ENCODE measurements around the gene GRIN2C.

The GRIN2C gene

DNA sequence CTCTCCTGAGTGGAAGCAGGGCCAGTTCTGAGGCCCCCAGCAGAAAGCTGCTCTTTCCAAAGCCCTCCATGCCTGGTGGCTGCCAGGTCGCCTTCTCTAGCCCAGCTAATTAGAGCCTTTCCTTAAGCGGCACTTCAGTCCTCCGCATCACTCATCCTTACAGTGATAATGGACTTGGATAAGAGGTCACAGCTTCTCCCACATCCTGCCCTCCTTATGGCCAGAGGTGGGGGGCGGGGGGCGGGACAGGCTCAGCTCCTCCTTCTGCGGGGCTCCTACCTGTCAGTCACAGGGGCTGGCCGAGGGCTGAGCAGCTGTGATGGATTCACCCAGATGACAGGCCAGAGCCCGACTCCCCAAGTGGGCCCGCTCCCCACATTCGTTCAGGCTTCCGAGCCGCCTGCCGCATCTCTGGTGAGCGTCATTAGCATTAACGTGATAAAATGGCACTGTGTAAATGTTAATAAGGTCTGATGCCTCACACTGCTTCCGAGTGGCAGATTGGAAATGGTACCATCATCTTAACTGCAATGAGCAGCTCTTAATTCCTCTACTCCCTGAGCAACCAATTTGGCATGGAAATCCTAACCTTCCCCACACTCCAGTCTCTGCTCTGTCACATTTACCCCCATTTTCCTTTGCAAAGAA lies 41.3 kb downstream of the GRIN2C start:
- no peak for DNase-seq

DNA sequence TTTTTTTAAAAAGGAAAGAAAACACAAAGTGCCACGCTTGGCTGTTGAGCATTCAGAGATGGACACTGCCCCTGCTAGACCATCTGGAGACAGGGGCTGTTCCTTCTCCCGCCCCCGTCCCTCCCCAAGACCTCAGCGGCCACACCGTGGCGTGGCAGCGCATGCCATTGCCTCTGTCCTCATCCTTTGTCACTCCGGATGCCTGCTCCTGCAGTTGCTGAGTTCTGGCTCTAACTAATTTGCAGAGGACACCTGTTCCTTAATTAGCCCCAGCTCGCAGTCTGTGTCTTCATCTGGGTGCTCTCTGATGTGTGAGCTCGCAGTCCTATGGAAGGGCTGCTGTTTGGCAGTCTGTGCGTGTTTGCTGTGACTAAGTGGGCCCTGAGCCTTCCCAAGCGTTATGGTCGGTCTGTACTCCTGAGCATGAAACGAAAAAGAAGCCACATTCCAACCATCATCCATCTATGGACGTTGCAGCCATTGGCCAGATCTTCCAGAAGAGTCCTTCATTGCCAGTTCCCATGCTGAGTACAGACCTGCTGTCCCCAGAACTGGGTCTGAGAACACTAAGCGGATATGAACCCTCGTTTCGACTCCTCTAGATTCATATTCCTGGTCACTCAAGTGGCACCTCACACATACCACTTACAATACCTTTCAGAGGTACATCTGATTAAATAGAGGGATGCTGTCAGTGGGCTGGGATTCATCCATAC lies 42.6 kb downstream of the GRIN2C start:
- DNase-seq = no peak

DNA sequence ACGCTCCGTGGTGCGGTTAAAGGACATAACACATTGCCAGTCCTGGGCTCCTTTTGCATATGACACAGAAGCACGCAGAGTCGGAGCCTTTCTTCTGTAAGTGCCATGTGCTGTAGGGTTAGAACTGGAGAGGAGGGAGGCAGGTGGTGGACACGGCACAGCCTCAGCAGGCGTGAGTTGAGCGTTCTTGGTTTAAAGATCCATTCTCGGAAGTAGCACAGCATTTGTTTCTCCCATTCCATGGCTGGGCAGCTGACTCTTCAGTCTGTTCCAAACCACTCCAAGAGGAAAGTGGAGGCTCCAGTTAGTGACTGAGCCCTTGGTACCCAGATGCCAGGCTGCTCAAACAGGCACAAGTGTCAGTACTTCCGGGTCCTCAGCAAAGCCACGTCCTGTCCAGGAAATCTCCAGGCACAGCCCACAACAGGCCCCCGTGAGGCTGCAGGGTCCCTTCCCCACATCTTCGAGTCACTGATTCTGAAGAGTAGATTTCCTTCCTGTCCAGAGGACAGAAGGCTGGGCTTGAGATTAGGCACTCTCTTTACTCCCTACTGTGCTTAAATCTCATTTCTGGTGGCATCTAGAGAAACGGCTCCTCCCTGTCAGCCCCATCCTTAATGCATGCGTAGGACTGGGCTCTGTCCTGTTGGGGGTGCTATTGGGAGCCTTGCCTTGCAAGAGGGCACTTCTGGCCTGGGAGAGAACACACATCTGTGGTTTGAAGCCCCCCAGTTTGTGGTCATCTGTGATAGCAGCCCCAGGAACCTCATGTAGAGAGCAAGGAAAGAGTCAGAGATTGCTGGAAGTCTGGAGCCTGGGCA lies 43.9 kb downstream of the GRIN2C start:
- no peak for DNase-seq

DNA sequence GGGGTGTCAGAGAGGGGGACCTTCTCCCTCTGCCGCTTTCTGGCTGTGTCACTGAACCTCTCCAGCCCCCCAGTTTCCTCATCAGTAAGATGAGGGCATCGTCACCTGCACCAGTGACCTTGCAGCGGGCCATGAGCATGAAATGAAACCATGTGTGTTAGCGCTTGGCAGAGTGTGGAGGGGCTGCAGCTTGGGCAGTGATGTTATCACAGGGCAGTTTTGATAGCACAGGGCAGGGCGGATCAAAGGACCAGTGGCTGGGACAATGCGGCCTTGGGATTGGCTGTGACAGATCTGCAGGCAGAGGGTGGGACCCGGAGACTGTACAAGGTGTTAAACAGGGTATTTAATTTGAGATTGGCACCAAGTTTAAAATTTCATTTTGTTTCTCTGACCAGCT lies 44.6 kb downstream of the GRIN2C start:
- no peak for DNase-seq

DNA sequence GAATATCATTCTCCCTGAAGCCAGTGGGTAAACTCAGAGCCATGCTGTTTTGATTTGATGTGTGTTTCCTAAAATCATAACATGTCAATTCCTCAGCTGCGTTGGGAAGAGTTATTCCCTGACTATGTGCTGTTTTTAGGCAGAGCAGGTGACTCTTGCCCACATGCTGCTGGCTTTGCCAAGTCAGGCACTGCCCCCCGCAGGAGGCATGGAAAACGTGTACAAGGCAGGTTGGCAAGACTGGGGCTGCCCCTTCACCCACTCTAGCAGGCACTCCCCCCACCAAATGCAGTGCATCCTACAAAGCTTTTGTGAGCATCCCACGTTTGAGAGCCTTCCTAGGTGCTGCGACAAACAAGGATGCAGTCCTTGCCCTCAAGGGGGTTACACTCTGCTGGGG lies 45.2 kb downstream of the GRIN2C start:
- DNase-seq = no peak

DNA sequence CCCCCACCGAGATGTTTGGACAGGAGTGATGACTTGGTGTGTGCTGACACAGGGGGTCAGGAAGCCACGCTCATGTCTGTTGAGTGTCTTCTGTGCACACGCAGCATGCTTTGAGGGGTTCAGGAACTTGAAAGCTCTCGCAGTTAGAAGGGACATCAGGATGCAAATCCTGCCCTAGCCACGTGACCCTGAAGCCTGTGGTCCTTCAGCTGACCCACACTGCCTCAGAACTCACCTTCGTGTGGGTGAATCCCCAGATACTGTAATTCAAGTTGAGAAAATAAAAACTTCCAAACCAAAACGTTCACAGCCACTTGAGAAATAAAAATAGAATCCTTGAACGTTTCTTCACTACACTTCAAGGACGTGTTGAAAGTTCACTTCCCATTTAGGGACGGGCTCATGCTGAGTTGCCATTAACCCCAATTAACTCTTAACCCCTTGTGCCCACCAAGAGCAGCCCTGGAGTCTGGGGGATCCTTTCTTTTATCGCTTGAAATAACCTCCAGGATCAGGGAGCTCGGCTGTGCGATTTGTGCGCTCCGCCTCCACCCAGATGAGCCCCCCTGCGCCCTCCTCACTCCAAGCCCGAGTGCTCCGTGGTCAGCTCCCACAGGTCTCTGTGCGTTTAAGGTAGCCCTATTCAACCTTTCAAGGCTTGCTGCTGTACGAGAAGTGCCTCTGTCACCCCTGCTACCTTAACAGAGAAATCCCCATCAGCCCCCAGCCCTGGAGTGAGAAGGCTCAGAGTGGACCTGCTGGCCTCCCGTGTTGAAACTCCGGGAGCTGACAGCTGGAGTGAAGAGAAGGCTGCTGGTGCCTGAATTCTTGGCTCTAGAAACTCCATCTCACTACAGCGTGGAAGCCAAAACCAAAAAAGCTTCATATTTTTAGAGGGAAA lies 47.3 kb downstream of the GRIN2C start:
- DNase-seq = no peak

DNA sequence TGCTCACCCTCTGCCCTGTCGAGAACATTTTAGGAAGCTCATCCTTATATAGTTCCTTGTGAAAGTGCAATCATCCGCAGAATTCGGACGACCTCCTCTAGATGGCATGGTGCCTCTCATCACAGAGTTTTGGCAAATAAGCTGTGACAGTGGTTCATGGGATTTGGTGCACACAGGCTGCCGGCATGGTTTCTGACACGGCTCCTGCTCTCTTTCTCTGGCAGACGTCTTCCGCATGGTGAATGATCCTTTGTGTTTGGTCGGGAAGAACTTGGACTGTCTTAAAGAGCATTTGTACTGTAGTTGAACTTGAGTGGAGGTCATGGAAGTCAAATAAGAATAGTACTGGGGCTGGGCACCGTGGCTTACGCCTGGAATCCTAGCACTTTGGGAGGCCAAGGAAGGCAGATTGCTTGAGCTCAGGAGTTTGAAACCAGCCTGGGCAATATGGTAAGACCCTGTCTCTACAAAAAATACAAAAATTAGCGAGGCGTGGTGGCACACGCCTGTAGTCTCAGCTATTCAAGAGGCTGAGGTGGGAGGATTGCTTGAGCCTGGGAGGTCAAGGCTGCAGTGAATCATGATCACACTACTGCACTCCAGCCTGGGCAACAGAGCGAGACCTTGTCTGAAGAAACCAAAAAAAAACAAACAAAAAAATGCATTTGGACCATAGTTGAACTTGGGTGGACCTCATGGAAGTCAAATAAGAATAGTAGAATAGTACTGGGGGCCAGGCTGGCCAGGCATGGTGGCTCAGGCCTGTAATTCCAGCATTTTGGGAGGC lies 48.8 kb downstream of the GRIN2C start:
- DNase-seq = no peak

DNA sequence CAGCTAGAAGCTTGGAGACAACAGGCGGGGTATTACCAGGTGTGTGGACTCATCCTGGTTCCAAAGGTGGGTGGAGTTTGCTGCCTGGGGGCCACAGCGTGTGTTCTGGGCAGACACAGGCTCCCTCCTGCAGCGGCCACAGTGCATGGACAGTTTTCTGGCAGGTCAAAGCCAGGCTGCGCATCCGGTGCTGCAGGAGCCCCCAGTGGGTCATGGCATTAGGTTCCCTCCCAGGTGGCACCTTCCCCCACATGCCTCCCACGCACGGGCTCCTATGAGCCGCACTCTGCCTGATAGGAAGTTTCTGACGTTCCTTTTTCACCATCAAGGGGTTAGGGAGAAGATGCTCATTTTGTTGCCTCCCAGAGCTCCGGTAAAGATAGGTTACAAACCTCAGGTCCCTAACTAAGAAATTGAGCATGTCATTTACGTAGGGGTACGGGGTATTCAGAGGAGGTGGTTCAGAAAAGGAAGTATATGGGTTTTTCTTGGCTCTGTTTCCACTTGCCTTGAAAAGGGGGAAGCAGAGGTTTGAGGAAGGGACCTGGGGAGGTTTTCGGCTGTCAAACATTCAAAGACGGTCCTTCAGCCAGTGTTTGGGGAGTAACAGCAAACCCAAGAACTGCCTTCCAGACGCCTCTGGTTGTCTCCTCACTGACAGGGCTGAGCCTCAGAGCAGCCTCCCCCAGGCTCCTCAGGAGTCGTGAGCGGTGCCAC lies 50.8 kb downstream of the GRIN2C start:
- no peak for DNase-seq

DNA sequence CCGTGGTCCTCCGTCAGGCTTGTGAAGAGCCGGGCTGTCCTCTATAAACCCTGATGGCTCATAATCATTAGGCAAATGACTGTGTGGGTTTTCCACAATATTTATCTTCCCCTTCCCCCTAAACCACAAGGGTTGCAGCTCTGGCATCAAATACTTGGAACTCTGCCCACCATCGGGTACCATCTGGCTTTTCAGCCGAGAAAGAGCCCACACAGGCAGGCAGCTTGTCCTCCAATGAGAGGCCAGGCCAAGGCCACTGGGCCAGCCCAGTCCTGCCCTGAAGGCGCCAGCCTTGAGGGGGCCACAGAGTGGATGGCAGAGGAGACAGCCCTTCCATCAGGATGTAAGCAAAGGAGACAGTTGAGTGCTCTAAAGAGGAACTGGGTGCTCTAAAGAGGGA lies 51.8 kb downstream of the GRIN2C start:
- peak; percentile 93 for DNase-seq

DNA sequence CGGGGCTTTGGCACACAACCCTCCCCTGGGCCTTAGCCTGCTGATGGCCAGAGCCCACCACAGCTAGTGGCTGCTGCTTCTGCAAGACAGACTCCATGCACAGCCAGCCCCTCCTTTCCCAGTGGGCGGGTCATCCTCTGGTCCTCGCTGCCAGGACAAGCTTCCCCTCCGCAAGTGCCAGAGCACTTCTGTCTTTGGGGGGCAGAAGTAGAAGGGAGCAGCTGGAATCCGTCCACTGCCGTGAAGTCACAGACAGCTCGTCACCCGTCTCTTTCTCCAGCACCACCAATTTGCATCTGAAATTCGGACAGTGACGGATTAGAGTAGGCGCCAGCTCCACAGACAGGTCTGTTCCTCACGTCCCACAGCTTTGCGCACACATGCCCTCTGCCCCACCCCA lies 52.2 kb downstream of the GRIN2C start:
- no peak for DNase-seq

DNA sequence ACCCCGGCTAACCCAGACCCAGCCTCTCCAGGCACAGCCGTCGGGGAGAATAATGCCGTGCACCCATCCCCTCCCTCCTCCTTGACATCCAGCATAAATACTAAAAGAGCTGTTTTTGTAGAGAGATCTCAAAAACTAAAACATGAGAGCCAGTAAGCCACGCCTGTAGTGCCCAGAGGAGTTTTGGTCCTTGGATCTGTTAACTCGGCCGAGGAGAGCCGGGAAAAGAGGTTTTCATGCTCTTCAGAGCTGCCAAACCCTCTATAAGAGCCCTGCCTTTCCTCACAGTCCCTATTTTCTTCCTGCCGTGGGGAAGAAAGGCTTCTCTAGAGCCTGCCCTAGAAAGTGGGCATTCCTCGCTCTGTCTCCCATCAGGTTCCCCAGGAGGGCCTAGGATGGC lies 53.4 kb downstream of the GRIN2C start:
- DNase-seq = no peak

DNA sequence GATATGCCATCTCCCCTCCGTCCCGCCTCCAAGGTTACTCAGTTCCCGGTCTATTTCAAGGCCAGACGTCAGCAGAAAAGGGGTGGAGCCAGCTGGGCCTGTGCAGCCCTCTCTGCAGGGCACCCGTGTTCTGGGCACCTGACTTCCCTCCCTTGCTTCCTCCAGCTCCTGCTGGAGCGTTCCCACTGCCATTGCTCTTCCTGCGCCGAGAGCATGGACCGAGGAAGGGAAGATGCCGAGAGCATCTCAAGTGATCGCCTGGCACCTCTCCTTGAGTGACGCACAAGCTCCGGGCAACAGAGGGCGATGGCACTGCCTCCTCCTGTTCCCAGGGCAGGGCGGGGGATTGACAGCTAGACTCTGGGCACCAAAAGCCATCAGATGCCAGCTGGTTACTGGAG lies 54.1 kb downstream of the GRIN2C start:
- DNase-seq = no peak

DNA sequence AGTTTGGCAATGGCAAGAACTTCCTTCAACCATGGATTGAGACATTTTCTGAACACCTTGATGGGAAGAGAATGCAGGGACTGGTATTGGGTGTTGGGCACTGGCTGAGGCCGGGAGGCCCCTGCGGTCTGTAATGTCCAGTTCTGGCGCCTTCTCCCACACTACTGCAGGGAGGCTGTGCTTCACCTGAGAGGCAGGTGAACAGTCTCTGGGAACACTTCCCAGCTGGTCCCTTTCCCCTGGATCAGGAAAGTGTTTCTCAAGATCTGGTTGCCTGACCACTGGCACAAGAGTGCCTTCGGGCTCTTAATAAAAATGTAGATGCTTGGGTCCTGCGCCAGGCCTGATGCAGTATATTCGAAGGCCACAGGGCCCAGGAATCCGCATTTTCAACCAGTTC lies 55.0 kb downstream of the GRIN2C start:
- no peak for DNase-seq

DNA sequence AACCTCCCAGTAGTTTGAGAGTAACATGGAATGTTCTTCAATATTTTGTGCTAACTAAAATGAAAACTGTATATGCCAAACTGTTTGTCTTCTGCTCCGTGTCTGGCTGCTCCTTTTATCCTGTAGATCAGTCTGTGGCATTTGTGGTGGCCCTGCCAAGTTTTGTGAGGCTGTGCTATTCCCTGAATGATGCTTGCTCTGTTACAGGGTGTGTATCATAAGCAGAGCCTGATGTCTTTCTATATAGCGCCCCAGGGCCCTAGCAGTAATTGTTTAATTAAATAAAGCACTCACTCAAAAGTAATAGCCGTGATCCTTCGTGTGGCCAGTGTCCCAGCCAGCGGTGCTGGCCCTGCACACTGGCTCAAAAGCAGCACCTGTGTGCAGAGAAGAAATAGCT lies 55.7 kb downstream of the GRIN2C start:
- no peak for DNase-seq

DNA sequence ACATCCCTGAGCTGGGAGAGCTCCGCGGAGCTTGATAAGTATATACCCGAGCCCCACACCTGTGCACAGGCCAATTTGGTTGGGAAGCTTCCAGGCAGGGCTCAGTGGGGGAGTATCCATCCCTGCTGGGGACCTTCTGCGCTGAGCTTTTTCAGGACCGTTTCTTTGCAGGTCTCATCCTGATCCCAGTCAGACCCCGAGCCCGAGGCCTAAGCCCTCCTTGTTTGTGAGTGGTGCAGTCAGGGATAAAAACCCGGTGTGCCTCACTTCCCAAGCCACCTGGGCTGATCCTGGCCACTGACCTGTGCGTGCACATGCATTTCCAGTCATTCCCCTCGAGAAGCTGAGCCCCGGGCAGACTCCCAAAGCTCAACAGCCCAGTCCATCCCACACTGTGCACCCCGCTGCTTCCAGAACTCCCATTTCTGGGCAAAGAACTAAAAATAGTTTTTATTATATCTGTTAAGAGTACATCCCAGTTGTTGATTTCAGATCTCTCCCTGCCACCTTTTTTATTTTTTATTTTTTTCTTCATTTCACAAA lies 56.2 kb downstream of the GRIN2C start:
- no peak for DNase-seq

DNA sequence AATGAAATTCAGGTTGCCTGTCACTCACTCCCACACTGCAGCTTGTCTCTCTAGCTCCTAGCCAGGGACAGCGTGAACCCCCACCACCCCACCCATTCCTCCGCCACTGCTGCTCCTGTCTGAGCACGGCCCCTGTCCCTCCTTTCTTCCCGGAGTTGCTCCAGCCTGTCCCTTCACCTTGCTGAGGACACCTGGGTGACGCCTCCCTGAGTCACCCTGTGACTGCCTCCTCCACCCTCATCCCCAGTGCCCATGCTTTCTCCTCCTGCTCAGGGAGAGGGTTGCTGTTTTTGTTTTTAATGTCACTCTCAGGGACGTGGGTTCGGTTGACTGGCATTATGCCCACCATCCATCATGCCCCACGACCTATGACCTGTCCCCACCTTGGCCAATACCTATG lies 57.8 kb downstream of the GRIN2C start:
- DNase-seq = no peak

DNA sequence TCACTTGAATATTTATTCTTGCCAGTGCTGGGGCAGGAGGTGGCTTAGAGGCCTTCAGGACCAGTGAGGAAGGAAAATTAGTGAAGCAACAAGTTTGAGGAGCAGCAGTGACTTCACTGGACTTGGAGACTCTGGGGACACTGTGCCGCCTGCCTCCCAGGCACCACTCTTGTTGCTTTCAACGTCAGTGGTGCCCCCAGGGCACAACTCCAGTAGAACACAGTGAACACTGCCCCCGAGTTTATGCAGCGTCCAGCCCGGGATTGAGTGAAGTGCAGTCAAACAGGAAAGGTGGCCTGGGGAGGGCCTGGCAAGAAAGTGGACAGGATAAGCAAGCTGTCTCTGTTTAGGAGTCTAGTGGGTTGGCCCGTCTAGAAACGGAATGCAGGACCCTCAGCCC lies 59.2 kb downstream of the GRIN2C start:
- no peak for DNase-seq

DNA sequence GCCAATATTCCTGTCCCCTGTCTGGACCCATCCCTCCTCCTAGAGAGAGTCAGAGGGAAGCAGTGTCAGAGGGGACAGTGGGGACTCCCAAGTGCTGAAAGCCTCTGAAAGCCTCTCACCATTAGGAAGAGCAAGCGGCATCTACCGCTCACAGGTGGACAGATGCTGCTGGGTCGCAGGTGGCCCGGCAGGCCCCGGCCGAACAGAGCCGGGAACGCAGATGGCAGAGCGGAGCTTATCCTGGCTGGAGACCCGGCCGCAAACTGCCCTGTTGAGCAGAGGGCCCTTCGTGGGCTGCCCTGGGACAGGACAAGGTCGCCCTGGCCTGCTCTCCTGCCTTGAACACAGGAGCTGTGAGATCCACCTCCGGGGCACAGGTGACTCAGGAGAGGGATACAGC lies 60.6 kb downstream of the GRIN2C start:
- DNase-seq = no peak

DNA sequence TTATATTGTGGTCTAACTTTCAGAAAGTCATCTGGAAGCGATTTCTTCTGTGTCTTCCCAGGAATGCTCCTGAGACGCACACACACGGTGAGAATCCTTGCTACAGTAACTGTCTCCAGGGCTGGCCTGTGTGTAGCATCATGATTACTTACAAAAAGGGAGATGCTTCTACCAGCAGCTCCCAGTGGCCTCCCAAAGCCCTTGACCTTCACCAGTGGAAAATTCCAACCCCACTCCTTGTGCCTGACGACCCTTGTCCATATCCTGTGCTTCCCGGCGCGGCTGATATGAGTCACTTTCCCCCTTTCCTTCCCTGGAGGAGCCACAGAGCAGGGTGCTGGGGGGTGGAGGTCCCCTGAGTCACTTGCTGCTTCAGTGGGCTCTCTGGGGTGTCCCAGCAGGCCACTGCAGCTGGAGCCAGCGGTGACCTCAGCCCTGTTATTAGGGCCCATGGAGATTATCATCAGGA lies 61.4 kb downstream of the GRIN2C start:
- DNase-seq = no peak

DNA sequence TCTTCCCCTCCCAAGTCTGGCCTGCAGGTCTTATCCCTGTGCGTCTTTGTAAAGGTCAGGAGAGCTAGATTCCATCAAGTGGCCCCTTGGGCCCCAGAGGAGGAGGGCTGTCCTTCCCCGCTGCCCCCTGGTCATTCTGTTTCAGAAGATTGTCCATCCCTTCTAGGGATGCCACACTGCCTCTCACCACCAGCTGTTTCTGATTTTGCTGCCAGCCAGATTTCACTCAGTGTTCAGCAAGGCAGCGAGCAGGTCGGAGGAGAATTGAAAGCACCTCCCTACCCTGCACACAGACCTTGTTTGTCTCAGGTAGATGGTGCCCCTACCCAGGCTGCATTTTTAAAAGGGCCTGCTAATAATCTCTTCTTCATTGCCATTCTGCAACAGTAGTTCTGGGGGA lies 61.9 kb downstream of the GRIN2C start:
- no peak for DNase-seq

DNA sequence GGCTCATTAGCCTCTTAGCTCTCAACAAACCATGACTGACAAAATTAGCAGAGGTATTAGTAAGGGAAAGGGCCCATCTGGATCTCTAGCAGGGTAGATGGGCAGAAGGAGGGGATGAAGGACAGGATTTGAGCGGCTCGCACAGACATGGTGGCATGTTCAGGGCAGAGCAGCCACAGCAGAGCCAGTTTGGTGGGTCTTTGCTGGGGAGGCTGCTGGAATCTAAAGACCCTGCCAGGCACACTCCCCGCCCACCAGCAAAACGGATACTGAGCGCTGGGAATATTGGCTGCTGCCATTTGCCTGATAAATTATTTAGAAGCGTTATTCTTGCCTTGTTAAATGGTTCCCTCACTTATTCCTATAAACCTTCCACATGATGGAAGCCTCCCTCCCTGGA lies 62.8 kb downstream of the GRIN2C start:
- peak; percentile 33 for DNase-seq

All from DMS 273 treated with DMSO at 0.1 percent for 48 hours (cell line).